ENCODE results near the gene SNX18. TPM values are rescaled to one million over a fixed set of nuclear protein-coding genes. Genes with fewer than 3 reads are reported as not detected.

Gene SNX18
- total RNA-seq, 2 donors from 2014 or later, result 19.7 to 20.5 TPM

GRCh38 chr5:54545796-54546195 is 28.2 kb downstream of the SNX18 start:
- 96 to 100% methylated on average over 1 to 6 of the region's 6 CpGs for WGBS, 2 experiments (ENCODE audit: insufficient coverage in 1 of 2, insufficient read length in 1 of 2)
- Mint-ChIP-seq H3K4me3 (no peak overlapping the region), H3K27ac (no peak overlapping the region), H3K9me3 (no peaks in the 10 kb centered on the region), H3K4me1 (peaks cover 6% of the 10 kb centered on the region), H3K36me3 (ENCODE audit: low read depth) (peaks cover 13% of the 10 kb centered on the region), H3K27me3 (ENCODE audit: insufficient read depth) (no peaks in the 10 kb centered on the region)
- DNase-seq, result no peak
- Histone ChIP-seq H3K4me1 (ENCODE audit: control insufficient read depth, insufficient read depth, low read length) (no peaks in the 10 kb centered on the region), H3K36me3 (ENCODE audit: control insufficient read depth, insufficient read depth, low read length) (peaks cover 41% of the 10 kb centered on the region), H3K27me3 (ENCODE audit: control insufficient read depth, insufficient read depth, low read length, poor library complexity, severe bottlenecking) (no peaks in the 10 kb centered on the region), H3K9ac (ENCODE audit: extremely low read depth, low read length, poor library complexity, severe bottlenecking) (no peak overlapping the region), H3K9me3 (ENCODE audit: control insufficient read depth, low read length) (no peaks in the 10 kb centered on the region), H3K4me3 (ENCODE audit: low read length) (no peak overlapping the region), H3K27ac (ENCODE audit: low read depth, low read length) (no peak overlapping the region)
- no peak for TF ChIP-seq CTCF (conservative IDR thresholded peaks at IDR 0.05)

- Mint-ChIP-seq H3K36me3 (ENCODE audit: low read depth) (peaks cover 13% of the 10 kb centered on the region), H3K4me3 (no peak overlapping the region), H3K27ac (no peak overlapping the region), H3K27me3 (ENCODE audit: insufficient read depth) (no peaks in the 10 kb centered on the region), H3K4me1 (peaks cover 2% of the 10 kb centered on the region), H3K9me3 (no peaks in the 10 kb centered on the region)
- DNase-seq, result no peak
- WGBS, 2 experiments (ENCODE audit: insufficient coverage in 1 of 2, insufficient read length in 1 of 2), result 83 to 90% methylated on average over 1 of the region's 1 CpG
- Histone ChIP-seq H3K4me3 (ENCODE audit: low read length) (no peak overlapping the region), H3K9ac (ENCODE audit: extremely low read depth, low read length, poor library complexity, severe bottlenecking) (no peak overlapping the region), H3K9me3 (ENCODE audit: control insufficient read depth, low read length) (no peaks in the 10 kb centered on the region), H3K27me3 (ENCODE audit: control insufficient read depth, insufficient read depth, low read length, poor library complexity, severe bottlenecking) (no peaks in the 10 kb centered on the region), H3K27ac (ENCODE audit: low read depth, low read length) (no peak overlapping the region), H3K36me3 (ENCODE audit: control insufficient read depth, insufficient read depth, low read length) (peaks cover 41% of the 10 kb centered on the region), H3K4me1 (ENCODE audit: control insufficient read depth, insufficient read depth, low read length) (no peaks in the 10 kb centered on the region)
- TF ChIP-seq CTCF (conservative IDR thresholded peaks at IDR 0.05), result no peak
Measured at GRCh38 chr5:54547711-54548250, 30.2 kb downstream of the SNX18 start.

GRCh38 chr5:54548565-54548964 is 31.0 kb downstream of the SNX18 start:
- Mint-ChIP-seq H3K4me1 (peaks cover 2% of the 10 kb centered on the region), H3K36me3 (ENCODE audit: low read depth) (peaks cover 10% of the 10 kb centered on the region), H3K27ac (no peak overlapping the region), H3K27me3 (ENCODE audit: insufficient read depth) (no peaks in the 10 kb centered on the region), H3K4me3 (no peak overlapping the region), H3K9me3 (no peaks in the 10 kb centered on the region)
- no peak for TF ChIP-seq CTCF (conservative IDR thresholded peaks at IDR 0.05)
- Histone ChIP-seq H3K9ac (ENCODE audit: extremely low read depth, low read length, poor library complexity, severe bottlenecking) (no peak overlapping the region), H3K4me3 (ENCODE audit: low read length) (no peak overlapping the region), H3K27ac (ENCODE audit: low read depth, low read length) (no peak overlapping the region), H3K9me3 (ENCODE audit: control insufficient read depth, low read length) (no peaks in the 10 kb centered on the region), H3K27me3 (ENCODE audit: control insufficient read depth, insufficient read depth, low read length, poor library complexity, severe bottlenecking) (no peaks in the 10 kb centered on the region), H3K4me1 (ENCODE audit: control insufficient read depth, insufficient read depth, low read length) (no peaks in the 10 kb centered on the region), H3K36me3 (ENCODE audit: control insufficient read depth, insufficient read depth, low read length) (peaks cover 41% of the 10 kb centered on the region)
- no peak for DNase-seq
- 97 to 100% methylated on average over 1 to 2 of the region's 2 CpGs for WGBS, 2 experiments (ENCODE audit: insufficient coverage in 1 of 2, insufficient read length in 1 of 2)

All from endodermal cell (in vitro differentiated cells).